K562 (cell line): Measurements from ENCODE around the gene ECI2. TPM values are rescaled to one million over a fixed set of nuclear protein-coding genes. Genes with fewer than 3 reads are reported as not detected.

ENCODE experiments used
- BCOR ChIP-seq: fragments of 450-650 bp; IDR thresholded peaks from 2 replicates; pipeline ENCODE4 v1.6.1; 2016
- C11orf30 ChIP-seq: fragments of 450-650 bp; IDR thresholded peaks from 2 replicates; pipeline ENCODE4 v1.6.1; 2016; ENCODE audit warnings: low read depth, mild to moderate bottlenecking
- DPF2 ChIP-seq: fragments of 450-650 bp; IDR thresholded peaks from 2 replicates; pipeline ENCODE4 v1.6.1; 2016
- ERF ChIP-seq: fragments of 450-650 bp; formaldehyde crosslinking; IDR thresholded peaks from 2 replicates; pipeline ENCODE4 v1.4.0; 2020; ENCODE audit warnings: mild to moderate bottlenecking, mixed read lengths
- ETV5 ChIP-seq: sonication (generic); formaldehyde crosslinking; IDR thresholded peaks from 2 replicates; pipeline ENCODE4 v1.4.0; 2020; ENCODE audit warnings: low read depth, mild to moderate bottlenecking, missing genetic modification reagents
- FOXA3 ChIP-seq, 2 experiments: fragments of 450-650 bp in 1 of 2; sonication (generic) in 1 of 2; formaldehyde crosslinking; IDR thresholded peaks in 1 of 2; conservative IDR thresholded peaks in 1 of 2; 2 replicates each; pipeline versions ENCODE4 v1.4.0 to v1.8.0; 2020 to 2022; ENCODE audit warnings: mild to moderate bottlenecking in 2 of 2, missing genetic modification reagents in 1 of 2
- GATA2 ChIP-seq: sonication (generic); formaldehyde crosslinking; IDR thresholded peaks from 2 replicates; pipeline ENCODE4 v1.4.0; 2020; ENCODE audit warnings: mild to moderate bottlenecking, missing genetic modification reagents
- HDAC2 ChIP-seq: fragments of 450-650 bp; IDR thresholded peaks from 2 replicates; pipeline ENCODE4 v1.6.1; 2016; ENCODE audit warnings: mild to moderate bottlenecking
- KAT7 ChIP-seq: sonication (generic); formaldehyde crosslinking; IDR thresholded peaks from 2 replicates; pipeline ENCODE4 v1.8.0; 2022; ENCODE audit warnings: missing genetic modification reagents, mild to moderate bottlenecking, borderline replicate concordance
- SMARCA5 ChIP-seq: fragments of 450-650 bp; IDR thresholded peaks from 2 replicates; pipeline ENCODE4 v1.6.1; 2016
- TAF9B ChIP-seq: fragments of 450-650 bp; IDR thresholded peaks from 2 replicates; pipeline ENCODE4 v1.6.1; 2018; ENCODE audit warnings: mild to moderate bottlenecking; ENCODE audit not compliant: partially characterized antibody
- ZBTB7A ChIP-seq: IDR thresholded peaks from 2 replicates; pipeline ENCODE4 v1.6.1; 2011; ENCODE audit warnings: low read depth, mild to moderate bottlenecking, low read length, moderate library complexity, borderline replicate concordance; ENCODE audit not compliant: control insufficient read depth
- ZNF354B ChIP-seq: fragments of 250-450 bp; sonication (Bioruptor Pico); IDR thresholded peaks from 2 replicates; pipeline ENCODE4 v1.4.0; 2020
- ZNF780A ChIP-seq: fragments of 250-450 bp; sonication (Bioruptor Pico); IDR thresholded peaks from 2 replicates; pipeline ENCODE4 v1.5.0; 2021; ENCODE audit warnings: mild to moderate bottlenecking
- polyA plus RNA-seq, 8 experiments: library from polyadenylated mRNA; depleted of rRNA in 4 of 8; stranded (reverse) in 5 of 8; unstranded in 3 of 8; fragments of >200 nt; fragmentation: Nextera tagmentation in 2 of 8; fragmentation: Illumina TruSeq in 1 of 8; extraction: Ambion mirVana in 2 of 8; extraction: Trizol in 1 of 8; gene quantifications; 2 replicates each; pipeline versions ENCODE4 v1.2.1 to v1.2.3, GENCODE V29; 2011 to 2014; ENCODE audit warnings: inconsistent platforms in 1 of 8, missing spikeins in 1 of 8
- total RNA-seq, 7 experiments: library from RNA; depleted of rRNA in 6 of 7; stranded (reverse); fragments of >200 nt in 6 of 7; fragmentation: Illumina TruSeq in 2 of 7; extraction: Trizol in 2 of 7; gene quantifications; 2 replicates each; pipeline versions ENCODE4 v1.2.1 to v1.2.3, GENCODE V29; 2011 to 2021; ENCODE audit warnings: low replicate concordance in 1 of 7
- TF ChIP-seq, protein P1 (sequence below): sonication (generic); formaldehyde crosslinking; IDR thresholded peaks from 2 replicates; pipeline ENCODE4 v1.8.0; 2022; ENCODE audit warnings: mild to moderate bottlenecking, missing genetic modification reagents
- TF ChIP-seq, protein P2 (sequence below): fragments of 200-800 bp; sonication (Bioruptor generic); IDR thresholded peaks from 2 replicates; pipeline ENCODE4 v1.6.1; 2017; ENCODE audit warnings: missing genetic modification characterization, missing compliant biosample characterization
- TF ChIP-seq, protein P3 (sequence below): fragments of 450-650 bp; conservative IDR thresholded peaks from 2 replicates; pipeline ENCODE4 v1.6.1; 2016; ENCODE audit warnings: missing genetic modification characterization, low read depth, mild to moderate bottlenecking, control low read depth, missing compliant biosample characterization
- TF ChIP-seq, protein P4 (sequence below), 2 experiments: fragments of 450-650 bp; conservative IDR thresholded peaks; 2 replicates each; pipeline ENCODE4 v1.6.1; 2017; ENCODE audit warnings: mild to moderate bottlenecking in 2 of 2, moderate library complexity in 2 of 2

The ECI2 gene
- total and polyA plus RNA-seq, 9 of the 15 experiments (the other 6 are each of a cell fraction or from before 2014, with no cell fraction given) = 80.7 to 377 (median 142) TPM

DNA sequence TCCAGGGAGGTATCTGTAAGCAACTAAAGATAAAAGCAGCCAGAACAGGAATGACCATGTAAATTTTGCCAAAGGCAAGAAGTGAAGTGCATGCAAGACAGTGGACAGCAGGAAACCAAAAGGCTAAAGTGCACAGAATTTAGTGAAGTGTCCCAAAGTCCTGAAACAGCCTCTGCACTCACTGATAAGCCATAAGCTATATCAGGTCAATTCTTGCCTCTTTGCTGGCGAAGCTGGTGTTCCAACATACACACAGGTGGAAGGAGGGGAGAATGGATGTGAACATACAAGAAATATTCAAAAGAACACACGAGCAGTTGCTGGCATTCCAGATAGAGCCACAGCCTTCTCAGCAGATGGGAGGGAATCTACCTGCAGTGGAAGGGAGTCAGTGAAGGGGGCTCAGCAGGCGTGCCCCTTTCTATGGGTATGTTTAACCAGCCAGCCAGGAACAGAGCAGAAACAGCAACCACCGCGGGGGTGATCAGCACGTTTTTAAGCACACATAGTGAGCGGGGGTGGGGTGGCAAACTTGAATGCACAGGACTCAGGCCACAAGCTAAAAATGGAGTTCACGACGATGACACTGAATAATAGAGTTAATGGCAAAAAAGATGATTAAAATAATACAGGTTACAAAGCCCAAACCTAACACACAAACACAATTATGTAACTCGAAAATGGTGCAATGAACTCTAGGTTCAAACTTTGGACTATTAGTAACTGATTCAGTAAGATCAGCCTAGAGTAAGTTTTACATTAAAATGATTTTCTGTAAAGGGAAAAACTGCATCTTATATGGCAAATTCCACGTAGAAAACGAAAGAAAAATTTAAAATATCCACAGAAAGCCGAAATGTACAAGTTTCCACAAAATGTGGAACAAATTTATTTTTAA is 1.2 kb downstream of the ECI2 start (continued):
- 0 out of 2 replicates have a peak, but pooled peaks have one; percentile 13 for TF ChIP-seq C11orf30
- TF ChIP-seq ZNF780A (CRISPR knock-in tag) = no peak
- TF ChIP-seq, protein P1, sequence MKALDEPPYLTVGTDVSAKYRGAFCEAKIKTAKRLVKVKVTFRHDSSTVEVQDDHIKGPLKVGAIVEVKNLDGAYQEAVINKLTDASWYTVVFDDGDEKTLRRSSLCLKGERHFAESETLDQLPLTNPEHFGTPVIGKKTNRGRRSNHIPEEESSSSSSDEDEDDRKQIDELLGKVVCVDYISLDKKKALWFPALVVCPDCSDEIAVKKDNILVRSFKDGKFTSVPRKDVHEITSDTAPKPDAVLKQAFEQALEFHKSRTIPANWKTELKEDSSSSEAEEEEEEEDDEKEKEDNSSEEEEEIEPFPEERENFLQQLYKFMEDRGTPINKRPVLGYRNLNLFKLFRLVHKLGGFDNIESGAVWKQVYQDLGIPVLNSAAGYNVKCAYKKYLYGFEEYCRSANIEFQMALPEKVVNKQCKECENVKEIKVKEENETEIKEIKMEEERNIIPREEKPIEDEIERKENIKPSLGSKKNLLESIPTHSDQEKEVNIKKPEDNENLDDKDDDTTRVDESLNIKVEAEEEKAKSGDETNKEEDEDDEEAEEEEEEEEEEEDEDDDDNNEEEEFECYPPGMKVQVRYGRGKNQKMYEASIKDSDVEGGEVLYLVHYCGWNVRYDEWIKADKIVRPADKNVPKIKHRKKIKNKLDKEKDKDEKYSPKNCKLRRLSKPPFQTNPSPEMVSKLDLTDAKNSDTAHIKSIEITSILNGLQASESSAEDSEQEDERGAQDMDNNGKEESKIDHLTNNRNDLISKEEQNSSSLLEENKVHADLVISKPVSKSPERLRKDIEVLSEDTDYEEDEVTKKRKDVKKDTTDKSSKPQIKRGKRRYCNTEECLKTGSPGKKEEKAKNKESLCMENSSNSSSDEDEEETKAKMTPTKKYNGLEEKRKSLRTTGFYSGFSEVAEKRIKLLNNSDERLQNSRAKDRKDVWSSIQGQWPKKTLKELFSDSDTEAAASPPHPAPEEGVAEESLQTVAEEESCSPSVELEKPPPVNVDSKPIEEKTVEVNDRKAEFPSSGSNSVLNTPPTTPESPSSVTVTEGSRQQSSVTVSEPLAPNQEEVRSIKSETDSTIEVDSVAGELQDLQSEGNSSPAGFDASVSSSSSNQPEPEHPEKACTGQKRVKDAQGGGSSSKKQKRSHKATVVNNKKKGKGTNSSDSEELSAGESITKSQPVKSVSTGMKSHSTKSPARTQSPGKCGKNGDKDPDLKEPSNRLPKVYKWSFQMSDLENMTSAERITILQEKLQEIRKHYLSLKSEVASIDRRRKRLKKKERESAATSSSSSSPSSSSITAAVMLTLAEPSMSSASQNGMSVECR (CRISPR knock-in tag) = peak; percentile 56; the same call in 1 of the 2 replicates
- TF ChIP-seq BCOR = peak; percentile 46; the same call in 1 of the 2 replicates
- TF ChIP-seq KAT7 = no peak
- TF ChIP-seq, protein P2, sequence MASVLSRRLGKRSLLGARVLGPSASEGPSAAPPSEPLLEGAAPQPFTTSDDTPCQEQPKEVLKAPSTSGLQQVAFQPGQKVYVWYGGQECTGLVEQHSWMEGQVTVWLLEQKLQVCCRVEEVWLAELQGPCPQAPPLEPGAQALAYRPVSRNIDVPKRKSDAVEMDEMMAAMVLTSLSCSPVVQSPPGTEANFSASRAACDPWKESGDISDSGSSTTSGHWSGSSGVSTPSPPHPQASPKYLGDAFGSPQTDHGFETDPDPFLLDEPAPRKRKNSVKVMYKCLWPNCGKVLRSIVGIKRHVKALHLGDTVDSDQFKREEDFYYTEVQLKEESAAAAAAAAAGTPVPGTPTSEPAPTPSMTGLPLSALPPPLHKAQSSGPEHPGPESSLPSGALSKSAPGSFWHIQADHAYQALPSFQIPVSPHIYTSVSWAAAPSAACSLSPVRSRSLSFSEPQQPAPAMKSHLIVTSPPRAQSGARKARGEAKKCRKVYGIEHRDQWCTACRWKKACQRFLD (CRISPR knock-in tag) = no peak
- peak in 1 of 2 experiments; percentile 43; a peak in 1 of 4 replicates for TF ChIP-seq FOXA3 (CRISPR knock-in tag; conservative IDR thresholded peaks at IDR 0.05 in 1 of 2, IDR thresholded peaks at IDR 0.05 in 1 of 2)
- TF ChIP-seq ETV5 (CRISPR knock-in tag) = 0 out of 2 replicates have a peak, but pooled peaks have one; percentile 38
- peak; percentile 42; the same call in 1 of the 2 replicates for TF ChIP-seq ERF (CRISPR knock-in tag)
- TF ChIP-seq HDAC2 = 0 out of 2 replicates have a peak, but pooled peaks have one; percentile 49
- TF ChIP-seq, protein P3, sequence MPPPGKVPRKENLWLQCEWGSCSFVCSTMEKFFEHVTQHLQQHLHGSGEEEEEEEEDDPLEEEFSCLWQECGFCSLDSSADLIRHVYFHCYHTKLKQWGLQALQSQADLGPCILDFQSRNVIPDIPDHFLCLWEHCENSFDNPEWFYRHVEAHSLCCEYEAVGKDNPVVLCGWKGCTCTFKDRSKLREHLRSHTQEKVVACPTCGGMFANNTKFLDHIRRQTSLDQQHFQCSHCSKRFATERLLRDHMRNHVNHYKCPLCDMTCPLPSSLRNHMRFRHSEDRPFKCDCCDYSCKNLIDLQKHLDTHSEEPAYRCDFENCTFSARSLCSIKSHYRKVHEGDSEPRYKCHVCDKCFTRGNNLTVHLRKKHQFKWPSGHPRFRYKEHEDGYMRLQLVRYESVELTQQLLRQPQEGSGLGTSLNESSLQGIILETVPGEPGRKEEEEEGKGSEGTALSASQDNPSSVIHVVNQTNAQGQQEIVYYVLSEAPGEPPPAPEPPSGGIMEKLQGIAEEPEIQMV (tag) = 0 out of 2 replicates have a peak, but pooled peaks have one; percentile 43
- TF ChIP-seq ZNF354B (CRISPR knock-in tag) = no peak
- TF ChIP-seq TAF9B = peak; percentile 18
- peak; percentile 57; the same call in 1 of the 2 replicates for TF ChIP-seq DPF2
- TF ChIP-seq, protein P4, sequence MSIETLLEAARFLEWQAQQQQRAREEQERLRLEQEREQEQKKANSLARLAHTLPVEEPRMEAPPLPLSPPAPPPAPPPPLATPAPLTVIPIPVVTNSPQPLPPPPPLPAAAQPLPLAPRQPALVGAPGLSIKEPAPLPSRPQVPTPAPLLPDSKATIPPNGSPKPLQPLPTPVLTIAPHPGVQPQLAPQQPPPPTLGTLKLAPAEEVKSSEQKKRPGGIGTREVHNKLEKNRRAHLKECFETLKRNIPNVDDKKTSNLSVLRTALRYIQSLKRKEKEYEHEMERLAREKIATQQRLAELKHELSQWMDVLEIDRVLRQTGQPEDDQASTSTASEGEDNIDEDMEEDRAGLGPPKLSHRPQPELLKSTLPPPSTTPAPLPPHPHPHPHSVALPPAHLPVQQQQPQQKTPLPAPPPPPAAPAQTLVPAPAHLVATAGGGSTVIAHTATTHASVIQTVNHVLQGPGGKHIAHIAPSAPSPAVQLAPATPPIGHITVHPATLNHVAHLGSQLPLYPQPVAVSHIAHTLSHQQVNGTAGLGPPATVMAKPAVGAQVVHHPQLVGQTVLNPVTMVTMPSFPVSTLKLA (conservative IDR thresholded peaks at IDR 0.05) = 0 out of 4 replicates have a peak, but pooled peaks of 1 of the 2 experiments have one; percentile 20
- peak; percentile 57; the same call in 1 of the 2 replicates for TF ChIP-seq SMARCA5
- peak; percentile 44; the same call in 1 of the 2 replicates for TF ChIP-seq ZBTB7A
- peak; percentile 45 for TF ChIP-seq GATA2 (CRISPR knock-in tag)
